ENCODE measurements around the gene NUDT4B. TPM values are rescaled to one million over a fixed set of nuclear protein-coding genes. Genes with fewer than 3 reads are reported as not detected.
"Not testable (repeated sequence)": the region's sequence is repeated elsewhere in the genome, so short reads cannot be mapped to it uniquely, and the experiment has no call there.

Gene NUDT4B
- total RNA-seq: 21.8 and 50.6 TPM in 2 replicates

DNA sequence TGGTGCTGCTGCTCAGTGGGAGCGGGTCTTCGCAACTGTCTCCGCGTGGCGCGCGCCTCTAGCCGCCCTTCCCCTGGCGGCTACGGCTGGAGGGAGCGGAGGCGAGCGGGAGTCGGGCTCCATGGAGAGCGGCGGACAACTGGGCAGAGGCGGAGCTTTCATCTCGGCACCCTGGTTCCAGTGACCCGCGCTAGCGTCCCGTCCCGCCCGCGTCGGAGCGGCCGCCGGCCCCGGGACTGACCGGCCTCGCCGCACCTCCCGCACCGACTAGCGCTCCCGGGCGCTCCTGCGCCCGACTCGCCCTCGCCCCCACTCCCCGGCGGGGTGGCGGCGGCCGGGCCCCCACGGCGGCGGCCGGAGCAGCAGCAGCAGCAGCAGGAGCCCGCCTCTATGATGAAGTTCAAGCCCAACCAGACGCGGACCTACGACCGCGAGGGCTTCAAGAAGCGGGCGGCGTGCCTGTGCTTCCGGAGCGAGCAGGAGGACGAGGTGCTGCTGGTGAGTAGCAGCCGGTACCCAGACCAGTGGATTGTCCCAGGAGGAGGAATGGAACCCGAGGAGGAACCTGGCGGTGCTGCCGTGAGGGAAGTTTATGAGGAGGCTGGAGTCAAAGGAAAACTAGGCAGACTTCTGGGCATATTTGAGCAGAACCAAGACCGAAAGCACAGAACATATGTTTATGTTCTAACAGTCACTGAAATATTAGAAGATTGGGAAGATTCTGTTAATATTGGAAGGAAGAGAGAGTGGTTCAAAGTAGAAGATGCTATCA, at the start of gene NUDT4B:
TSS of gene NUDT4B (plus strand) at position 212 of the 772 bp plus-strand sequence. CDS start at position 391, 179 bp downstream.
- not testable (repeated sequence) for DNase-seq (ENCODE audit: low read depth, low spot score)

DNA sequence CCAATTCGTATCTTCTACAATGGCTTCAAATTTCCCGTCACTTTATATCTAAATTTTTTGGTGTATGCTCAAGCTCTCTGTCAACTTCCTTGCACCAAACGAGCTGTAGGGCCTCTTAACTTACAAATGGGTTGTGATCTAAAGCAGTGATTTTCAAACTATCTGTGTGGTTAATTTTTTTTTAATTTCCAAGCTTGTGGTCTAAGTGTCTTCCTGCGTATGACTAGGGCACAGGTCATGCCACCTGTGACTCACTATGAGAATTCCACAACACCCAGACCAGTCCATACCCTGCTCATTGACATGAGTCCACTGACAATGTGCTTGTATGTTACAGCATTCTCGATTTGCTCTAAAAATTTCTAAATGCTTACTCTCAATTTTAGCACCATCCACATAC, 49.2 kb upstream of the NUDT4B start:
- DNase-seq (ENCODE audit: low read depth, low spot score): not testable (repeated sequence)

DNA sequence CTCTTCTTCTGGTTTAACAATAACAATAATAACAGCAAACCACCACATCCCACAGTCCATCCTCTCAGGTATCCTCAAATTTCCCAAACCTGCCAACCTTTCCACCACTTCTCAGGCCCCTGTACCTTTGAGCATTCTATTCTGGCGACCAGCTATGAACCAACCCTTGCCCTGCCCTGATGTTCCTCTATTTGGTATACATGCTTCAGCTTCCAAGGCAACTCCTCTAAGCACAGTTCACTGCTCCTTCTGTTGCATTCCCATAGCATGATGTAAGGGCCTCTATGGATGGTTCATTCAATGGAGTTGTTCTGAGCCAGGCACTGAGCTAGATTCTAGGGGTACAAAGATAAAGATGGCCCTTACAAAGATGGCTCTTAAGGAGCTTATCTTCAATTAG, 46.3 kb upstream of the NUDT4B start:
- DNase-seq (ENCODE audit: low read depth, low spot score): not testable (repeated sequence)

GRCh38 chr1:148703973-148704591, 44.5 kb upstream of the NUDT4B start:
- DNase-seq (ENCODE audit: low read depth, low spot score): not testable (repeated sequence)

DNA sequence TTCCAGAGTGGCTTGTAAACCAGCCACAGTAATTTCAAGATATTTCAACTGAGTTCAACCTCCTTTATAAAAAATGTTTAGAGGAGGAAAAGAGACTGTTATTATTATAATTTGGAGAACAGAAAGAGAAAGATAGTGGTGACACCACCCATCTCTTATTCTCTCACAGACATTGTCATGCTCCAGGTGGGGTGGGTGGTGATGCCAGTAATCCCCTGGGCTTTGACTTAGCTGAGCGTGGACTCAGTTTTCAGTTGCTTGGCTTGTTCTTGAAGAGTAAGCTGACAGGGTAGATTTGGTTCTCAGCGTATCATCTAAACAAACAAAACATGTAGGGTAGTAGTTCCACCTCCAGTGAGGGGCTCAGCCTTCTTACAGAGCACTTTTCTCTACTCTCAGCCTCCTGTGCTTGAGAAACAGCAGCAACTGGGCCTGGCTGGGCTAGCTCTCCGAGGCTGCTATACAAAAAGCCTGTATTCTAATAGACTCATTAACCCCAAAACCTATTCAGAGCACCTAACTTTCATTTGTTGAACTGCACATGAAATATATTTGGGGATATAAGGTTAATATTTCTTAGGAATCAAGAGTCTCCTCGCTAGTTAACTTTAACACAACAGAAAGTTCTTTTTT, 43.1 kb upstream of the NUDT4B start:
- not testable (repeated sequence) for DNase-seq (ENCODE audit: low read depth, low spot score)

DNA sequence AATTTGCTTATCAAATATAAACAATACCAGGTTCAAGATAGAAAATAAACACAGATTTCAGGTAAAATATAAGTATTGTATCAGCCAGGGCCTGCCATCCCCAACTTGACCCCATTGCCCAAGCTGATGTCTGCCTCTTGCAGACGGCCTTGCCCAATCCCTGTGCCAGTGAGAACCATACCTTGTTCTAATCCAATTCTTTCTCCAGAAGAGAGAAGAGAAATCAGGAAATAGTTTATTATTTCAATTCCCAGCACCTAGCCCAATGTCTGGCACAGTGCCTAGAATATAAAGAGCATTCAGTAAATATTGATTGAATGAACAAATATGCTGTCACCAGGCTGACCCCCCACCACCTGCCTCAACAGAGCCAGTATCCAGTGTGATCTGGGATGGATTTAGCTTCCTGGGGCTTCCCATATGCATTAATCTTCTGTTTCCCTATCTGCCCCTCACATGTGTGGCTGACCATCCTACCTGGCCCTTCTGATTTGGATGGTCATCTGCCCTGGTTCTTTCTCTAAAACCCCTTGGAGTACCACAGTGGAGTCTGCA, 39.7 kb upstream of the NUDT4B start:
- not testable (repeated sequence) for DNase-seq (ENCODE audit: low read depth, low spot score)

DNA sequence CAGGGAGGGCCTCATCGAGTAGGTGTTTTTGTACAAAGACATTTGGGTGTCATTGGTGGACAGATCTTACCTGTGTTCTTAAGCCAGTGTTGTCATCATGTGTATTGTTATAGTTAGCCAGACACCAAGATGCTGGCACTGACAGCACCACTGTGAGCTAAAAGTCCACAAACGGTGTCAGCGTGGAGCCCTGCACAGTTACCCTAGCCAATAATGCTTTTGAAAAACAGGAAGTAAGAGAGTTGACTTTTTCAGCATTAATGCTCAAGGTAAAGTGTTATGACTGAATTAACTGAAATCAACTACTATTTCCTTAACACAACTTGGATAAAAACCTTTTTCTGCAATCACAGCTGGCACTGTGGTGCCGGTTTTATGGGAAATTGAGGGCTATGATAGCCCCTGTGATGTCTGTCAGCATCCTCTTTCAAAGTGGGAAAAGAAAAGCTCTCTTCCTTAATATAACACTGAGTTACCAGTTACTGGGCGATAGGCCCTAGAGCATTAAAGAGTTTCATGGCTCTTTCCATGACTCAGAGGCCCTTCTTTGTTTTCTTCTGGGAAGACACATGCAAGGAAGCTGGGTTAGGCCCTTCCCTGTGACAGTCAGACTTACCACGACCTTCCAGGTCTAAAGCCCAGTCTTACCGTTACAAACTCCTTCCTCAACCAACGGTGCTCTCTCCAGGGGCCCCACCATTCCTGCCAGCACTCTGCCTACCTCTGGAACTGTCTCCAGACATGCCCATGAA, 37.6 kb upstream of the NUDT4B start:
- DNase-seq (ENCODE audit: low read depth, low spot score): not testable (repeated sequence)

GRCh38 chr1:148712353-148712752, 36.2 kb upstream of the NUDT4B start:
- not testable (repeated sequence) for DNase-seq (ENCODE audit: low read depth, low spot score)

- DNase-seq (ENCODE audit: low read depth, low spot score): not testable (repeated sequence)
Observed at GRCh38 chr1:148715518-148715917, 33.1 kb upstream of the NUDT4B start.

DNA sequence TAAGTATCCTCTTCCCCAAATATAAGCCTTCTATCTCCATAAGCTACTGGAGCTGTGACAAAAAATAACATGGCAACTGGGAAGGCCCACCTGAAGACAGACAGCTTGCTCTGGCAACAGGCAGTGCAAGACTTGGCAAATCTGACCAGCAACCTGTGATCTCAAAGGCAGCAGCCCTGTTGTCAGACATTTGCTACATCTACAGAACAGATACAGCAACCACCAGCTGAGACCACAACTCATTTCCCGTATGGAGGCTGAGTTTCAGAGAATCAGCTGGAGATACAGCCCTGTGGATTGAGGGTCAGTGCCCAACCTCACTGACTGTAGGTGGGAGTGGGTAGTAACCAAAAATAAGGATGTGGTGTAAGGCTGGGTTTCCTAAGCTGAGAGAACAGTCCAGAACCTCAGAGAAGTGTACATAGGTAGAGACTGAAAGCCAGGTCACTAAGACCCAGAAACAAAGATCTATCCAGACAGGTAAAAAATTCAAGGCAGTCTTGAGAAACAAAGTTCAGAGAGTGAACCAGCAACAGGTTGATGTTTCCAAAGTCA, 31.5 kb upstream of the NUDT4B start:
- not testable (repeated sequence) for DNase-seq (ENCODE audit: low read depth, low spot score)

- not testable (repeated sequence) for DNase-seq (ENCODE audit: low read depth, low spot score)
Observed at GRCh38 chr1:148720918-148721317, 27.7 kb upstream of the NUDT4B start.

DNA sequence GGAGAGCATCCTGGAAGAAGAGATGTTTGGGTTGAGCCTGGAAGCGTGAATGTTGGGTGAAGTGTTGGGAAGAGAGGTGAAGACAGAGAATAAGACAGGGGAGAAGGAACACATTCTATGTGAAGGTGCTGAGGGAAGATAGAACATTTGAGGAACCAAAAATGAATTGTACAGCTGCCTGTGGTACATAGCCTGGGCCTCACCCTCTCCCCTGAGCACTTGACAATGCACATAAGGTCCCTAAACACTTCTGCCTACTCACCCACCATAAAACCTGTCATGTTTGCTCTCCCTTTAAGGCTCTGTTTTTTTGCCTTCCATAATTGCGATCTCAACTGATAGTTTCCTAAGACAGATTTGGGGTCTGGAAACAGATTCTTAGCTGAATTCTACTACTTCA, 25.8 kb upstream of the NUDT4B start:
- not testable (repeated sequence) for DNase-seq (ENCODE audit: low read depth, low spot score)

DNA sequence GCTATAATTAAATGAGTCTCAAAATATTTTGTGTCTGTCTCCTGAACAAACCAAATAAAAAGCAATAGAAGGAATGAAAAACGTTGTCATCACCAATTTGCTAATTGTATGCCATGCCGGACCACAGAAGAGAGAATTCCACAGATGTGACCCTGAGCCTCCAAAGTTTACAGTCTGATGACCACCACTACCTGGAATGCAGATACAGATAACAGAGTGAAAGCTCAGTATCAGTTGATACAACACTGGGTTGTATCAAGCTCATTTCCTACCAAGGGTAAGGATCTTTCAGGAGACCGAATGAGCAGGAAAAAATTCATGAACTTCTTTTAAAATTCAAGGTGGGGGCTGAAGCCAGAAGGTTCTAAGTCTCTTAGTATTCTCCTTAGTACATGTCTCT, 25.1 kb upstream of the NUDT4B start:
- DNase-seq (ENCODE audit: low read depth, low spot score): not testable (repeated sequence)

DNA sequence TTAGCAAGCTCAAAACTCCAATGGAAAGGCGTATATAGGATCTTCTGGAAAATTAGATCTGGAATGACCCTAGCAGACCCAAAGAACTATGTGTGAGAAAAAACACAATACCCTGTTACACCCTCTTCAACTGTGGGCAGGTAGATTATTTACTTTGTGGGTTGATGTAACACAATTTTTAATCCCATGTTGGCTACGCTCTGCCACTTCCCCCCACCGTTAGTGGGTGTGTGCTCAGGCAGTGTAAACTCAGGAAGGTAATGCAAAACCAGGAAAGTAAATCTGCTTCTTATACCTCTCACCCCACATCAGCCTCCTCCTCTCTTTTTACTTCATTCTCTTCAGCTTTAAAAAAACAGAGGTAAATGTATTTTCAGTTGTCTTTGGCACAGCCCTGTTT, 23.7 kb upstream of the NUDT4B start:
- not testable (repeated sequence) for DNase-seq (ENCODE audit: low read depth, low spot score)

- DNase-seq (ENCODE audit: low read depth, low spot score): not testable (repeated sequence)
Observed at GRCh38 chr1:148727862-148728261, 20.7 kb upstream of the NUDT4B start.

DNA sequence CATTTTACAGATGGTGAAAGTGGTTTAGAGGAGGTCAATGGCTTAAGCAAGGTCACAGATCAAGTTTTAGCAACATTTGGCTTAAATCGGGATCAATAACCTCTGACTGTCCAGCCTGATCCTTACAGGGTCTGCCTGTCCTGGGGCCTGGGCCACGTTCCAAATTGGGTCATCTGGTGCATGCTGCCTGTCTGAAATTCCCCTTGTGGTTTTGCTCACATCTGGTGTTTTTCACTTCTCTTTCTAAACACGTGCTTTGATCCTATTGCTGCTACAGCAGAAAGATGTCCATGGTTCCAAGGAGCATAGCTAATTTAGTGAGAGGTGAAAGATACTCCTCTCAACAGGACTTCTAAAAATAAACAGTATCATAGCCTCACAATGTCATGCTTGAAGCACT, 19.4 kb upstream of the NUDT4B start:
- DNase-seq (ENCODE audit: low read depth, low spot score): not testable (repeated sequence)

DNA sequence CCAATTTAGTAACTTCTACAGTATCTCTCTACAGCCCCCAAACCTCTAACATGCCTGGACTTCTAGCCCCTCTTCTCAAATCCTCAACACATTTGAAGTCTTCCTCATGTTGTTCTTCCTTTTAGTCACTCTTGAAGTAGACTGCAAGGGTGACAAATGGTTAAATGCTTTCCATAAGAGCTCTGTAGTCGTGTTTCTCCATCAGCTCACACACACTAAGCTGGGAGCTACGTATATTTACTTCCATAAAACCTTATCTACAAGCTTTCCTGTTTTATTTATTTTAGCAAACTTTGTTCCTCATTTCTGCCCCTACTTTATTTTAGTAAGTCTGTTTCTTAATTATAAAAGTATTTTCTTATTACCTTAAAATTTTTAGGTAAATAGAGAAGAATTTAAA, 19.0 kb upstream of the NUDT4B start:
- DNase-seq (ENCODE audit: low read depth, low spot score): not testable (repeated sequence)

DNA sequence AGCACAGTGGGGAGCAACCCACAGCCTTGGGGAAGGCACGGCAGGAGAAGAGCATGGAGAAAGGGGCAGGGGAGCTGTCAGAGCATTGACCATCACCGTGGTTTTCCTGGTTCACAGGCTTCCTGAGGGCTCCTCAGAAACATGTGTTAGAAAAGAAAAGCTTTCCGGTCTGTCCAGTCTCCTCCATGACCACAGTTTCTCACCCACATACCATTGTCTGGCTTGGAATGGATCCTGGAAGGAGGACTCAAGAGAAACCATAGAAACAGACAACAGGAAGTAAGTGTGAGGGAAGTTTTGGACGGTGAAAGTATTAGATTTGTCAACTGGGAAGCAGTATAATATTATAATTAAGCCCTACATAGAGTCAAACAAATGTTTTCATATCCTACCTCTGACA, 16.3 kb upstream of the NUDT4B start:
- not testable (repeated sequence) for DNase-seq (ENCODE audit: low read depth, low spot score)

DNA sequence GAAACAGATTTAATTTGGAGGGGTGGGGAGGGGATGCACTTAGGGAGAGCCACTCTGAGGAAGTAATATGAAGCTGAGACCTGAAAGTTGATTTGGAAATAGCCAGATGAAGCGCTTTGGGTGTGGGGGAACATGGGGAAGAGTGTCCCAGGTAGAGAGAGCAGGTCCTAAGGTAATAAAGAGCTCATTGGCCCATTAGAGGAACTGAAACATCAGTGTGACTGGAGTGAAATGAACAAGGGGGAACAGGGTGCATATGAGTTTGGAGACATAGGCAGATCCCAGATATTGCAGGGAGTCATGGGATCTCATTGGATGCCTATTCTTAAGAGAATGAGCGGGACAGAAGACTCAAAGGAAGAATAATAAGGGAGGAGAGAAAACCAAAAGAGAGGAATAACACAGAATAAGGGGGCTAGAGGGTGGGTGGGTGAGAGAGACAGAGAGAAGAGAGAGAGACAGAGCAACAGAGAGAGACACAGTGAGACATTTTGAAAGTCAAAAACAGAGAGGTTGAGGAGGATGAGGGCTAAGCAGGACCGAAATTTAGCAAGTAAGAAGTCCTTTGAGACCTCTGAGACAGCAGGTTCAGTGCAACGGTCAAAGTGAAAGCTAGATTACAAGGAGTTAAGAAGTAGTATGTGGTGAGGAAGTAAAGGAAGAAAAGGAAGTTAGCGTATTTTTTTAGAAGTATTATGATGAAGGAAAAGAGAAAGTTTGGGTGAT, 14.8 kb upstream of the NUDT4B start:
- DNase-seq (ENCODE audit: low read depth, low spot score): not testable (repeated sequence)

- not testable (repeated sequence) for DNase-seq (ENCODE audit: low read depth, low spot score)
Observed at GRCh38 chr1:148734311-148734662, 14.3 kb upstream of the NUDT4B start.
